ENCODE results near the gene RNASE12.

RNASE12 gene

DNA sequence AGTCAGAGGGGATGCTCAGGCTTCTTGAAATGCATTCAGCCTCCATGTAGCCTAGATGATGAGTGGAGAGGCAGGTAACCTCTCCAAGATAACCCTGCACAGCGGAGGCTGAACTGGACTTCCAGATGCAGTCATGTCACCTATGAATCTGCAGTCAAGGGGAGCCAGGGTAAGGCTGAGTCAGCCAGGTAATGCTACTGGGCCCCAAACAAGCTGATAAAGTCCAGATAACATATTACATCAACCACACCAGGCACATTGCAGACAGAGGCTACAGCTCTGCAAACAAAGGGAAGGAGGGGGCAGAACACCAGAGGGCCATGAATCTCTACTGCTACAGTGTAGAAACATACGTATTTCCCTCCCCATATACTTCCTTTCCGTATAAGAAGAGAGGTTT lies 44.3 kb downstream of the RNASE12 start:
- no peak for DNase-seq
- H3K9me3 ChIP-seq: no peaks in the 10 kb centered on the region
- no peak overlapping the region for H3K4me3 ChIP-seq (ENCODE audit: low read depth, low read length)
- TF ChIP-seq, protein P1, sequence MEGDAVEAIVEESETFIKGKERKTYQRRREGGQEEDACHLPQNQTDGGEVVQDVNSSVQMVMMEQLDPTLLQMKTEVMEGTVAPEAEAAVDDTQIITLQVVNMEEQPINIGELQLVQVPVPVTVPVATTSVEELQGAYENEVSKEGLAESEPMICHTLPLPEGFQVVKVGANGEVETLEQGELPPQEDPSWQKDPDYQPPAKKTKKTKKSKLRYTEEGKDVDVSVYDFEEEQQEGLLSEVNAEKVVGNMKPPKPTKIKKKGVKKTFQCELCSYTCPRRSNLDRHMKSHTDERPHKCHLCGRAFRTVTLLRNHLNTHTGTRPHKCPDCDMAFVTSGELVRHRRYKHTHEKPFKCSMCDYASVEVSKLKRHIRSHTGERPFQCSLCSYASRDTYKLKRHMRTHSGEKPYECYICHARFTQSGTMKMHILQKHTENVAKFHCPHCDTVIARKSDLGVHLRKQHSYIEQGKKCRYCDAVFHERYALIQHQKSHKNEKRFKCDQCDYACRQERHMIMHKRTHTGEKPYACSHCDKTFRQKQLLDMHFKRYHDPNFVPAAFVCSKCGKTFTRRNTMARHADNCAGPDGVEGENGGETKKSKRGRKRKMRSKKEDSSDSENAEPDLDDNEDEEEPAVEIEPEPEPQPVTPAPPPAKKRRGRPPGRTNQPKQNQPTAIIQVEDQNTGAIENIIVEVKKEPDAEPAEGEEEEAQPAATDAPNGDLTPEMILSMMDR (IDR thresholded peaks at IDR 0.05; ENCODE audit: low read depth, low read length): no peak
- H3K27me3 ChIP-seq: peaks cover 17% of the 10 kb centered on the region; the same call in 1 of the 2 replicates
- no peaks in the 10 kb centered on the region for H3K4me1 ChIP-seq
- H3K36me3 ChIP-seq: no peaks in the 10 kb centered on the region
